ENCODE results near the gene LCMT1. TPM values are rescaled to one million over a fixed set of nuclear protein-coding genes. Genes with fewer than 3 reads are reported as not detected.

LCMT1 gene

DNA sequence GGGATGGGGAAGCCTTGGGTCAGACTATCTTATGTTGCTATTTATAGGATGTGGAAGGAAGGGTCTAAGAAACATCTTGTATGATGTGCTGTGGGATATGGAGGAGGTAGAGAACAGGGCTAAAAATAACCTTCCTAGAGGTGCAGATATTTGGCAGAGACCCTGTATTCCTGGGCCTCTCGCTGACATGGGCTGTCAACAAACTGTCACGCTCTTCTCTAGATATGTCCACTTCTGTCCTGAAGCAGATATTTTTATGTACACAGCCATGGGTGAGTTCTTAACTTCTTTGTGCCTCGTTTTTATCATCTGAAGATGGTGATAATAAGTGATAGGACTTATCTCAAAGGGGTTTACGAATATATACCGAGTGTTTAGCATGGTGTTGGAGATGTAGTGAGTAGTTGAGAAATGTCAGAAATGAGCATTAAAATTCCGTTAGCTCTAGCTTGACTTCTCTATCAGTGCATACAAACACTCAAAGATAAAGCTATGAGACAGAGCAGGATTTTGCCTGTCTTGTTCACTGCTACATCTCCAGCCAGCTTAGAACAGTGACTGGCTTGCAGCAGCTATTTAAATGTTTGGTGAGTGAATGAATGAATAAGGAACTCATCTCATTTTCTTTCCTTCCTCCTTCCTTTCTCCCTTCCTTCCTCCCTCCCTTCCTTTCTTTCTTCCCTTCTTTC is 102.3 kb downstream of the LCMT1 start:
- H3K4me3 ChIP-seq (ENCODE audit: low read length) = no peak overlapping the region
- no peaks in the 10 kb centered on the region for H3K4me1 ChIP-seq (ENCODE audit: control insufficient read depth, insufficient read depth, low read length)
- H3K36me3 ChIP-seq (ENCODE audit: insufficient read depth, low read length) = no peaks in the 10 kb centered on the region
- no peaks in the 10 kb centered on the region for H3K9me3 ChIP-seq (replicated peaks; ENCODE audit: low read length)
- H3K4me2 ChIP-seq (ENCODE audit: low read length) = no peak overlapping the region
- no peak overlapping the region for H3K9ac ChIP-seq (ENCODE audit: low read depth, low read length)
- H3K27me3 ChIP-seq (ENCODE audit: control insufficient read depth, insufficient read depth, low read length) = peaks cover 23% of the 10 kb centered on the region

DNA sequence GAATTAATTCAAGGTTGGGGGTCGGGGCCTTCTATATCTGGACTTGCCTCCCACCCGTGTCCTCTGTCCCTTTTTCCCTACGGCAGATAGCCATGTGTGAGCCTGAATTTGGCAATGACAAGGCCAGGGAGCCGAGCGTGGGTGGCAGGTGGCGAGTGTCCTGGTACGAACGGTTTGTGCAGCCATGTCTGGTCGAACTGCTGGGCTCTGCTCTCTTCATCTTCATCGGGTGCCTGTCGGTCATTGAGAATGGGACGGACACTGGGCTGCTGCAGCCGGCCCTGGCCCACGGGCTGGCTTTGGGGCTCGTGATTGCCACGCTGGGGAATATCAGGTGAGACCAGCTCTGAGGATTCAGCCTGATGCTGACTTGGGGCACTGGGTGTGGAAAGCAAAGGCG is 105.6 kb downstream of the LCMT1 start:
- Histone ChIP-seq H3K4me2 (ENCODE audit: low read length) (no peak overlapping the region), H3K9ac (ENCODE audit: low read depth, low read length) (no peak overlapping the region), H3K4me1 (ENCODE audit: control insufficient read depth, insufficient read depth, low read length) (no peaks in the 10 kb centered on the region), H3K9me3 (replicated peaks; ENCODE audit: low read length) (no peaks in the 10 kb centered on the region), H3K4me3 (ENCODE audit: low read length) (no peak overlapping the region), H3K27me3 (ENCODE audit: control insufficient read depth, insufficient read depth, low read length) (peaks cover 23% of the 10 kb centered on the region), H3K36me3 (ENCODE audit: insufficient read depth, low read length) (no peaks in the 10 kb centered on the region)

DNA sequence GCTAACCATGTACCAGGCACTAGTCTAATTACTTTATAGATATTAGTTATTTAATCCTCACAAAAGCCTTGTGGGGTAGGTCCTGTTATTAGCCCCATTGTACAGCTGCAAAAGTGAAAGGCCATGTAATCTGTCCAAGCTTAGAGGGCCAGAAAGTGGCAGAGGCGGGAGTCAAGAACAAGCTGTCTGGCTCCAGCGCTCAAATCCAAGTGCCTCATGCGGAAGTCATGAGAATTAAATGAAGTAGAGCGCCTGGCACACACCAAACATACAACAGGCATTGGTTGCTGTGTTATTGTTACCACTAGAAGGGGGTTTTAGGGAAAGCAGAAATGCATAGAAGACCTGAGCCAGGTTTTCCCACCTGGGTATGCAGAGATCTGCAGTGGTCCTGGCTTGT is 106.4 kb downstream of the LCMT1 start:
- no peaks in the 10 kb centered on the region for H3K4me1 ChIP-seq (ENCODE audit: control insufficient read depth, insufficient read depth, low read length)
- H3K4me2 ChIP-seq (ENCODE audit: low read length) = no peak overlapping the region
- H3K9me3 ChIP-seq (replicated peaks; ENCODE audit: low read length) = no peaks in the 10 kb centered on the region
- H3K36me3 ChIP-seq (ENCODE audit: insufficient read depth, low read length) = no peaks in the 10 kb centered on the region
- peaks cover 27% of the 10 kb centered on the region for H3K27me3 ChIP-seq (ENCODE audit: control insufficient read depth, insufficient read depth, low read length)
- no peak overlapping the region for H3K4me3 ChIP-seq (ENCODE audit: low read length)
- H3K9ac ChIP-seq (ENCODE audit: low read depth, low read length) = no peak overlapping the region

DNA sequence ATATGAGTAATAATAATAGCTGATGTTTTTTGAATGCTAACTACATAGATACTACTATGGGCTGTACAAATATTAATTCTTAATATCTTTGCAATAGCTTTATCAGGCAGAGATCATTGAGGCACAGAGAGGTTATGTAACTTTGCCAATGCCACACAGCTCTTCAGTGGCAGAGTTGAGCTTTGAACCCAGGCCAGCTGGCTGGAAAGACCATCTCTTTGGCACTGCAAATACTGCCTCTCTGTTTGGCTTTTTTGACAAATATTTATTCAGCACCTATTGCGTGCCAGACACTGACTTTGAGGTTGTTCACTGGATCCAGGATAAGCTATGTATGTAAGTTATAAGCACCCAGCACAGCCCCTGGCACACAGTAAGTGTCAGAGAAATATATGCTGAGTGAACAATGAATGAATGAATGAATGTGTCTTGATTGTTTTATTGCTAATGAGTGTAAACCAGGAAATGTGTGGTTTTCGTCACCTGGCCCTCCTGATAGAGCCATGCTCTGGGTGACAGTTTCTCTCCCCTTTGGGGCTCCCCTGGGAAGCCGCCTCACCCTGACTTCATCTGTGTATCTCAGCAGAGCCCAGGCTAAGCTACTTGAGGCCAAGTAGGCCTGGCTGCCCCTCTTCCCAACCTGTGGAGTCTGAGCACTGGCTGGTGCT is 107.7 kb downstream of the LCMT1 start:
- Histone ChIP-seq H3K27me3 (ENCODE audit: control insufficient read depth, insufficient read depth, low read length) (peaks cover 28% of the 10 kb centered on the region), H3K4me1 (ENCODE audit: control insufficient read depth, insufficient read depth, low read length) (no peaks in the 10 kb centered on the region), H3K9me3 (replicated peaks; ENCODE audit: low read length) (no peaks in the 10 kb centered on the region), H3K36me3 (ENCODE audit: insufficient read depth, low read length) (no peaks in the 10 kb centered on the region), H3K4me3 (ENCODE audit: low read length) (no peak overlapping the region), H3K4me2 (ENCODE audit: low read length) (no peak overlapping the region), H3K9ac (ENCODE audit: low read depth, low read length) (no peak overlapping the region)

DNA sequence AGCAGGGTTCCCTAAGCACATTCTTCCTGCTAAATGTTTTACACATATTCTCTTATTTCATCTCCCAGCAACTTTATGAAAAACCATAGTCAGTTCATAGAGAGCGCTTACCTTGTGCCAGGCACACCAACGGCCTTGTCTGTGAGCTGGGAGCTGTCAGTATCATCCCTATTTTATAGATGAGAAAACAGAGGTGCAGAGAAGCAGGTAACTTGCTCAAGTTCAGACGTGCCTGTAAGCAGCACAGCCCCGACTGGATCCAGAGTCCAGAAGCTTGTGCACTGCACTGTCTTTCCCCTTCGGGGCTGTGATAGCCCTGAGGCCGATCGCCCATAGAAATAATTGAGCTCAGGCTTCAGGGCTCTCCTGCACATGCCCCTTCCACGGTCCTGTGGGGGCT is 111.4 kb downstream of the LCMT1 start:
- no peaks in the 10 kb centered on the region for H3K36me3 ChIP-seq (ENCODE audit: insufficient read depth, low read length)
- H3K27me3 ChIP-seq (ENCODE audit: control insufficient read depth, insufficient read depth, low read length) = peaks cover 6% of the 10 kb centered on the region
- H3K4me3 ChIP-seq (ENCODE audit: low read length) = no peak overlapping the region
- H3K9me3 ChIP-seq (replicated peaks; ENCODE audit: low read length) = no peaks in the 10 kb centered on the region
- H3K4me2 ChIP-seq (ENCODE audit: low read length) = no peak overlapping the region
- H3K4me1 ChIP-seq (ENCODE audit: control insufficient read depth, insufficient read depth, low read length) = no peaks in the 10 kb centered on the region
- no peak overlapping the region for H3K9ac ChIP-seq (ENCODE audit: low read depth, low read length)

DNA sequence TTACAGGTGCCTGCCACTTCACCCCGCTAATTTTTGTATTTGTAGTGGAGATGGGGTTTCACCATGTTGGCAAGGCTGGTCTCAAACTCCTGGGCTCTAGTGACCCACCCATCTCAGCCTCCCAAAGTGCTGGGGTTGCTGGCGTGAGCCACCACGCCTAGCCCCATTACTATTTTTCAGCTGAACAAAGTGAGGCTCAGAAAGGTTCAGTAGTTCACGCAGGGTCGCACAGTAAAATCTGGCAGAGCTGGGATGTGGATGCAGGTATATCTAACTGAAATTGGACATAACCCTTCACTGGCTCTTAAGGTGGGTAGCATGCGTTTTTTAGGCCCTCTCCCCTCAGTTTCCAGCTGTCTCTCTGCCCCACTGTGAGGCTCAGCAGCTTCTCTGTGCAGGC is 112.4 kb downstream of the LCMT1 start:
- Histone ChIP-seq H3K4me2 (ENCODE audit: low read length) (no peak overlapping the region), H3K9me3 (replicated peaks; ENCODE audit: low read length) (no peaks in the 10 kb centered on the region), H3K36me3 (ENCODE audit: insufficient read depth, low read length) (no peaks in the 10 kb centered on the region), H3K4me3 (ENCODE audit: low read length) (no peak overlapping the region), H3K27me3 (ENCODE audit: control insufficient read depth, insufficient read depth, low read length) (peaks cover 6% of the 10 kb centered on the region), H3K4me1 (ENCODE audit: control insufficient read depth, insufficient read depth, low read length) (no peaks in the 10 kb centered on the region), H3K9ac (ENCODE audit: low read depth, low read length) (no peak overlapping the region)

DNA sequence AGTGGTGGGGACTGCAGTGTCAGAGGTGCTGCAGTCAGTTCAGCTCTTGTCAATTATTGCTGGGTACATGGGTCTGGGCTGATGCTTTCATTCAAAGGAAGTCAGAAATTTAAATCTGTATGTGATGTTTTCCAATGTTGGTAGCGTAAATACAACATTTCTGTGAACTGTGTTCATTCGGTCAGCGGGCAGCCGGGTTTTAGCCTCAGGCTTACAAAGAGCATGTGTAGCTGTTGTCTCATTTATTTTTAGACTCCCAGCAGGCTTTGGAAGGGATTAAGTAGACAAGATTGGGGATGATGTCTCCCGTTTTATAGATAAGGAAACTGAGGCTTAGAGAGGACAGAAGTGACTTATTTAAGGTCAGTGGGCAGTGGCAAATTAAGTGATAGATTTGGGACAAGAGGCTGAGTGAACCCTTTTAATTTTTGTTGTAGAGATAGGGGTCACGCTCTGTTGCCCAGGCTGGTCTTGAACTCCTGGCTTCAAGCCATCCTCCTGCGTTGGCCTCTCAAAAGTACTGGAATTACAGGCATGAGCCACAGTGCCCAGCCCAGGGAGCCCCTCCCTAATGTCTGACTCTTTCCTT is 113.3 kb downstream of the LCMT1 start:
- Histone ChIP-seq H3K9ac (ENCODE audit: low read depth, low read length) (no peak overlapping the region), H3K4me3 (ENCODE audit: low read length) (no peak overlapping the region)

More for the DNA sequence above, 113.3 kb downstream of the LCMT1 start:
- Histone ChIP-seq H3K27me3 (ENCODE audit: control insufficient read depth, insufficient read depth, low read length) (peaks cover 6% of the 10 kb centered on the region), H3K4me2 (ENCODE audit: low read length) (no peak overlapping the region), H3K36me3 (ENCODE audit: insufficient read depth, low read length) (no peaks in the 10 kb centered on the region), H3K9me3 (replicated peaks; ENCODE audit: low read length) (no peaks in the 10 kb centered on the region), H3K4me1 (ENCODE audit: control insufficient read depth, insufficient read depth, low read length) (no peaks in the 10 kb centered on the region)

Small RNAs within 50 kb of the gene (small RNA-seq; reads per million reads assigned to genes)
- gene RN7SL557P = not detected
